ENCODE data around the gene HINT3.
"Not testable (repeated sequence)": the region's sequence is repeated elsewhere in the genome, so short reads cannot be mapped to it uniquely, and the experiment has no call there.

The HINT3 gene

GRCh38 chr6:125950716-125951115 is 5.9 kb upstream of the HINT3 start:
- not testable (repeated sequence) for H3K27ac ChIP-seq (ENCODE audit: low read length); H3K9me3 ChIP-seq (ENCODE audit: control insufficient read depth in 1 of 2, low read length in 2 of 2); H3K27me3 ChIP-seq (ENCODE audit: low read depth, low read length); H3K36me3 ChIP-seq (ENCODE audit: control insufficient read depth in 1 of 2, insufficient read depth in 2 of 2, low read length in 2 of 2); H3K4me3 ChIP-seq (ENCODE audit: low read depth in 1 of 2, low read length in 2 of 2); H3K4me1 ChIP-seq (ENCODE audit: control insufficient read depth in 1 of 2, insufficient read depth in 2 of 2, low read length in 2 of 2)

- Histone ChIP-seq H3K9me3 (ENCODE audit: control insufficient read depth in 1 of 2, low read length in 2 of 2) (no peaks in the 10 kb centered on the region), H3K4me1 (ENCODE audit: control insufficient read depth in 1 of 2, insufficient read depth in 2 of 2, low read length in 2 of 2) (peaks cover 4 to 8% of the 10 kb centered on the region in 2 donors), H3K27me3 (ENCODE audit: low read depth, low read length) (no peaks in the 10 kb centered on the region), H3K36me3 (ENCODE audit: control insufficient read depth in 1 of 2, insufficient read depth in 2 of 2, low read length in 2 of 2) (no peaks in the 10 kb centered on the region), H3K4me3 (ENCODE audit: low read depth in 1 of 2, low read length in 2 of 2) (no peak overlapping the region), H3K27ac (ENCODE audit: low read length) (no peak overlapping the region)
Observed at GRCh38 chr6:125951323-125951722, 5.2 kb upstream of the HINT3 start.

- Histone ChIP-seq H3K4me1 (ENCODE audit: control insufficient read depth in 1 of 2, insufficient read depth in 2 of 2, low read length in 2 of 2) (peaks cover 8 to 10% of the 10 kb centered on the region in 2 donors), H3K27me3 (ENCODE audit: low read depth, low read length) (no peaks in the 10 kb centered on the region), H3K9me3 (ENCODE audit: control insufficient read depth in 1 of 2, low read length in 2 of 2) (no peaks in the 10 kb centered on the region), H3K27ac (ENCODE audit: low read length) (no peak overlapping the region), H3K4me3 (ENCODE audit: low read depth in 1 of 2, low read length in 2 of 2) (no peak overlapping the region), H3K36me3 (ENCODE audit: control insufficient read depth in 1 of 2, insufficient read depth in 2 of 2, low read length in 2 of 2) (no peaks in the 10 kb centered on the region)
Observed at GRCh38 chr6:125952764-125953501, 3.6 kb upstream of the HINT3 start.

GRCh38 chr6:125953502-125953875 is 3.1 kb upstream of the HINT3 start:
- no peaks in the 10 kb centered on the region for H3K36me3 ChIP-seq (ENCODE audit: control insufficient read depth in 1 of 2, insufficient read depth in 2 of 2, low read length in 2 of 2)
- no peak overlapping the region for H3K27ac ChIP-seq (ENCODE audit: low read length)
- H3K4me3 ChIP-seq (ENCODE audit: low read depth in 1 of 2, low read length in 2 of 2): no peak overlapping the region
- peaks cover 11 to 15% of the 10 kb centered on the region in 2 donors for H3K4me1 ChIP-seq (ENCODE audit: control insufficient read depth in 1 of 2, insufficient read depth in 2 of 2, low read length in 2 of 2)
- H3K27me3 ChIP-seq (ENCODE audit: low read depth, low read length): no peaks in the 10 kb centered on the region
- no peaks in the 10 kb centered on the region for H3K9me3 ChIP-seq (ENCODE audit: control insufficient read depth in 1 of 2, low read length in 2 of 2)

- Histone ChIP-seq H3K36me3 (ENCODE audit: control insufficient read depth in 1 of 2, insufficient read depth in 2 of 2, low read length in 2 of 2) (no peaks in the 10 kb centered on the region), H3K4me3 (ENCODE audit: low read depth in 1 of 2, low read length in 2 of 2) (no peak overlapping the region), H3K27me3 (ENCODE audit: low read depth, low read length) (no peaks in the 10 kb centered on the region), H3K4me1 (ENCODE audit: control insufficient read depth in 1 of 2, insufficient read depth in 2 of 2, low read length in 2 of 2) (peaks cover 15 to 21% of the 10 kb centered on the region in 2 donors), H3K9me3 (ENCODE audit: control insufficient read depth in 1 of 2, low read length in 2 of 2) (no peaks in the 10 kb centered on the region), H3K27ac (ENCODE audit: low read length) (no peak overlapping the region)
Observed at GRCh38 chr6:125954735-125955339, 1.7 kb upstream of the HINT3 start.

GRCh38 chr6:125955973-125956372 is 597 bp upstream of the HINT3 start:
- H3K36me3 ChIP-seq (ENCODE audit: control insufficient read depth in 1 of 2, insufficient read depth in 2 of 2, low read length in 2 of 2): no peaks in the 10 kb centered on the region
- no peaks in the 10 kb centered on the region for H3K27me3 ChIP-seq (ENCODE audit: low read depth, low read length)
- H3K27ac ChIP-seq (ENCODE audit: low read length): peak overlapping the region; percentile 81
- H3K9me3 ChIP-seq (ENCODE audit: control insufficient read depth in 1 of 2, low read length in 2 of 2): no peaks in the 10 kb centered on the region
- H3K4me1 ChIP-seq (ENCODE audit: control insufficient read depth in 1 of 2, insufficient read depth in 2 of 2, low read length in 2 of 2): peaks cover 15 to 22% of the 10 kb centered on the region in 2 donors
- peak overlapping the region; percentile 84 to 91 for H3K4me3 ChIP-seq (ENCODE audit: low read depth in 1 of 2, low read length in 2 of 2)

GRCh38 chr6:125957391-125957693 is 772 bp downstream of the HINT3 start:
- Histone ChIP-seq H3K9me3 (ENCODE audit: control insufficient read depth in 1 of 2, low read length in 2 of 2) (no peaks in the 10 kb centered on the region), H3K4me1 (ENCODE audit: control insufficient read depth in 1 of 2, insufficient read depth in 2 of 2, low read length in 2 of 2) (peaks cover 15 to 22% of the 10 kb centered on the region in 2 donors), H3K27me3 (ENCODE audit: low read depth, low read length) (no peaks in the 10 kb centered on the region), H3K4me3 (ENCODE audit: low read depth in 1 of 2, low read length in 2 of 2) (peak overlapping the region; percentile 84 to 91), H3K27ac (ENCODE audit: low read length) (peak overlapping the region; percentile 81), H3K36me3 (ENCODE audit: control insufficient read depth in 1 of 2, insufficient read depth in 2 of 2, low read length in 2 of 2) (no peaks in the 10 kb centered on the region)

GRCh38 chr6:125957845-125958244 is 1.3 kb downstream of the HINT3 start:
- Histone ChIP-seq H3K4me1 (ENCODE audit: control insufficient read depth in 1 of 2, insufficient read depth in 2 of 2, low read length in 2 of 2) (peaks cover 15 to 22% of the 10 kb centered on the region in 2 donors), H3K27ac (ENCODE audit: low read length) (peak overlapping the region; percentile 81), H3K36me3 (ENCODE audit: control insufficient read depth in 1 of 2, insufficient read depth in 2 of 2, low read length in 2 of 2) (no peaks in the 10 kb centered on the region), H3K4me3 (ENCODE audit: low read depth in 1 of 2, low read length in 2 of 2) (peak overlapping the region; percentile 84 to 91), H3K27me3 (ENCODE audit: low read depth, low read length) (no peaks in the 10 kb centered on the region), H3K9me3 (ENCODE audit: control insufficient read depth in 1 of 2, low read length in 2 of 2) (no peaks in the 10 kb centered on the region)

GRCh38 chr6:125959041-125959440 is 2.5 kb downstream of the HINT3 start:
- H3K4me1 ChIP-seq (ENCODE audit: control insufficient read depth in 1 of 2, insufficient read depth in 2 of 2, low read length in 2 of 2): peaks cover 15 to 22% of the 10 kb centered on the region in 2 donors
- H3K36me3 ChIP-seq (ENCODE audit: control insufficient read depth in 1 of 2, insufficient read depth in 2 of 2, low read length in 2 of 2): no peaks in the 10 kb centered on the region
- H3K4me3 ChIP-seq (ENCODE audit: low read depth in 1 of 2, low read length in 2 of 2): no peak overlapping the region
- no peaks in the 10 kb centered on the region for H3K27me3 ChIP-seq (ENCODE audit: low read depth, low read length)
- no peaks in the 10 kb centered on the region for H3K9me3 ChIP-seq (ENCODE audit: control insufficient read depth in 1 of 2, low read length in 2 of 2)
- H3K27ac ChIP-seq (ENCODE audit: low read length): no peak overlapping the region

- H3K27me3 ChIP-seq (ENCODE audit: low read depth, low read length): no peaks in the 10 kb centered on the region
- no peak overlapping the region for H3K4me3 ChIP-seq (ENCODE audit: low read depth in 1 of 2, low read length in 2 of 2)
- H3K36me3 ChIP-seq (ENCODE audit: control insufficient read depth in 1 of 2, insufficient read depth in 2 of 2, low read length in 2 of 2): no peaks in the 10 kb centered on the region
- no peak overlapping the region for H3K27ac ChIP-seq (ENCODE audit: low read length)
- peaks cover 14 to 19% of the 10 kb centered on the region in 2 donors for H3K4me1 ChIP-seq (ENCODE audit: control insufficient read depth in 1 of 2, insufficient read depth in 2 of 2, low read length in 2 of 2)
- no peaks in the 10 kb centered on the region for H3K9me3 ChIP-seq (ENCODE audit: control insufficient read depth in 1 of 2, low read length in 2 of 2)
Observed at GRCh38 chr6:125961117-125961516, 4.5 kb downstream of the HINT3 start.

GRCh38 chr6:125962900-125963497 is 6.4 kb downstream of the HINT3 start:
- H3K36me3 ChIP-seq (ENCODE audit: control insufficient read depth in 1 of 2, insufficient read depth in 2 of 2, low read length in 2 of 2): peaks cover 2 to 6% of the 10 kb centered on the region in 2 donors
- H3K27me3 ChIP-seq (ENCODE audit: low read depth, low read length): no peaks in the 10 kb centered on the region
- H3K27ac ChIP-seq (ENCODE audit: low read length): no peak overlapping the region
- H3K9me3 ChIP-seq (ENCODE audit: control insufficient read depth in 1 of 2, low read length in 2 of 2): no peaks in the 10 kb centered on the region
- no peak overlapping the region for H3K4me3 ChIP-seq (ENCODE audit: low read depth in 1 of 2, low read length in 2 of 2)
- peaks cover 11 to 12% of the 10 kb centered on the region in 2 donors for H3K4me1 ChIP-seq (ENCODE audit: control insufficient read depth in 1 of 2, insufficient read depth in 2 of 2, low read length in 2 of 2)
